ENCODE results near the gene CYSTM1.

The CYSTM1 gene

GRCh38 chr5:140261403-140262171, 86.6 kb downstream of the CYSTM1 start:
- no peak for DNase-seq

- no peak for DNase-seq
Observed at GRCh38 chr5:140262221-140262620, 87.2 kb downstream of the CYSTM1 start.

- DNase-seq, result no peak
Observed at GRCh38 chr5:140262839-140263238, 87.9 kb downstream of the CYSTM1 start.

- DNase-seq, result no peak
Observed at GRCh38 chr5:140265845-140266244, 90.9 kb downstream of the CYSTM1 start.

- no peak for DNase-seq
Observed at GRCh38 chr5:140266471-140267200, 91.6 kb downstream of the CYSTM1 start.

GRCh38 chr5:140267201-140267540, 92.2 kb downstream of the CYSTM1 start:
- no peak for DNase-seq

- DNase-seq, result no peak
Observed at GRCh38 chr5:140267559-140268018, 92.6 kb downstream of the CYSTM1 start.

- DNase-seq, result no peak
Observed at GRCh38 chr5:140270008-140270407, 95.0 kb downstream of the CYSTM1 start.

- DNase-seq, result no peak
Observed at GRCh38 chr5:140273401-140273877, 98.5 kb downstream of the CYSTM1 start.

GRCh38 chr5:140275837-140276236, 100.8 kb downstream of the CYSTM1 start:
- DNase-seq, result no peak

- no peak for DNase-seq
Observed at GRCh38 chr5:140282266-140282665, 107.3 kb downstream of the CYSTM1 start.

GRCh38 chr5:140284013-140284412, 109.0 kb downstream of the CYSTM1 start:
- DNase-seq, result no peak

GRCh38 chr5:140286424-140286823, 111.4 kb downstream of the CYSTM1 start:
- no peak for DNase-seq

GRCh38 chr5:140287801-140288521, 113.0 kb downstream of the CYSTM1 start:
- DNase-seq, result no peak

GRCh38 chr5:140292212-140293036, 117.4 kb downstream of the CYSTM1 start:
- DNase-seq, result no peak

Measured in NCI-H2081 treated with DMSO at 0.1 percent for 48 hours (cell line).